Muscle of back (tissue), 11 donors: ENCODE data around the gene VIT. TPM values are rescaled to one million over a fixed set of nuclear protein-coding genes. Genes with fewer than 3 reads are reported as not detected.
"Not testable (repeated sequence)": the region's sequence is repeated elsewhere in the genome, so short reads cannot be mapped to it uniquely, and the experiment has no call there.

Experiments used
- DNase-seq, 3 donors: peaks; one replicate each; pipeline versions ENCODE4 v3.0.0 to v3.0.0-alpha.2; 2013
- polyA plus RNA-seq, 10 donors: library from polyadenylated mRNA; unstranded; fragments of 120-200 nt; gene quantifications; one replicate each; pipeline ENCODE4 v1.2.1, GENCODE V29; 2013; ENCODE audit not compliant: insufficient read length in 10 of 10

Gene VIT
- polyA plus RNA-seq, 10 donors, result 1.9 to 7.2 (median 4.6) TPM

- no peak for DNase-seq
These were observed 18.4 kb upstream of the VIT start for GRCh38 chr2:36677996-36678605.

- DNase-seq, result no peak
These were observed 17.7 kb upstream of the VIT start for GRCh38 chr2:36678856-36679255.

- peak in 1 of 3 donors; percentile 41 for DNase-seq
These were observed 16.5 kb upstream of the VIT start for GRCh38 chr2:36680012-36680411.

- no peak for DNase-seq
These were observed 13.9 kb upstream of the VIT start for GRCh38 chr2:36682562-36682961.

DNA sequence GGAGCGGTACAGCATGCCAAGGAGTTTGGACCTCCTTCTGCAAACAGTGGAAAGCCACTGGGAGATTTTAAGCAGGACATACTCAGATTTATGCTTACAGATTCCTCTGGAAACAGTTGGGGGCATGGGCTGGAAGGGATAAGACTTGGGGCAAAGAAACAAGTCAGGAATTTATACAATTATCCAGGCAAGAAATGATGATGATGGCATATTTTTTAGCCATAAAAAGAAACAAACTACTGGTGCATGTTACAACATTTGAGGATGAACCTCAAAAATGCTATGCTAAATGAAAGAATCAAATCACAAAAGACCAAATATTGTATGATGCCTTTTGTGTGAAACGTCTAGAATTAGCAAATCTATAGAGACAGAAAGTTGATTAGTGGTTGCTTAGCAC is 13.5 kb upstream of the VIT start:
- DNase-seq, result no peak

DNA sequence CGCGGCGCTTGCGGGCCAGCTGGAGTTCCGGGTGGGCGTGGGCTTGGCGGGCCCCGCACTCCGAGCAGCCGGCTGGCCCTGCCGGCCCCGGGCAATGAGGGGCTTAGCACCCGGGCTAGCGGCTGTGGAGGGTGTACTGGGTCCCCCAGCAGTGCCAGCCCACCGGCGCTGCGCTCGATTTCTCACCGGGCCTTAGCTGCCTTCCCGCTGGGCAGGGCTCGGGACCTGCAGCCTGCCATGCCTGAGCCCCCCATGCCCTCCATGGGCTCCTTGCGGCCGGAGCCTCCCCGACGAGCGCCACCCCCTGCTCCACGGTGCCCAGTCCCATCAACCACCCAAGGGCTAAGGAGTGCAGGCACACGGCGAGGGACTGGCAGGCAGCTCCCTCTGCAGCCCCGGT is 8.2 kb upstream of the VIT start:
- DNase-seq, result not testable (repeated sequence)

DNA sequence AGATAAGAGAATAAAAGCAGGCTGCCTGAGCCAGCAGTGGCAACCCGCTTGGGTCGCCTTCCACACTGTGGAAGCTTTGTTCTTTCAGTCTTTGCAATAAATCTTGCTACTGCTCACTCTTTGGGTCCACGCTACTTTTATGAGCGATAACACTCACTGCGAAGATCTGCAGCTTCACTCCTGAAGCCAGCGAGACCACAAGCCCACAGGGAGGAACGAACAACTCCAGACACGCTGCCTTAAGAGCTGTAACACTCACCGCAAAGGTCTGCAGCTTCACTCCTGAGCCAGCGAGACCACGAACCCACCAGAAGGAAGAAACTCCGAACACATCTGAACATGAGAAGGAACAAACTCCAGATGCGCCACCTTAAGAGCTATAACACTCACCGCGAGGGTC is 7.5 kb upstream of the VIT start:
- not testable (repeated sequence) for DNase-seq

DNA sequence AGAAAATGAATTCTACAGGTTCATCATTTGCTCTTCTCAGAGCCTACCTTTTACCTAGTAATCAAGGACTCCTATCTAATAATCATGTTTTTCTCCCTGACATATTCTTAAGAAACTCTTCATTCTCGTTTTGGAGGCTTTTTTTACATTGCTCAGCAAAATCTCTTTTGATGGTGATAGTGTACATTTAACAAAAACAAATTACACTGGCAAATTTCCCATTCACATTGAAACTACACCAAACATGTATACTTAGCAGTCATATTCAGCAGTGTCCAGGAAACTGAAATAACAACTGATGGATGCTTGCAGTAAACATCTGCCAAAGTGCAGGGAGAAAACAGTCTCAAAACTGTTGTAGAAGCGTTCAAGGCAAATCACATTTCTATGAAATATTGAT is 4.4 kb upstream of the VIT start:
- no peak for DNase-seq

DNA sequence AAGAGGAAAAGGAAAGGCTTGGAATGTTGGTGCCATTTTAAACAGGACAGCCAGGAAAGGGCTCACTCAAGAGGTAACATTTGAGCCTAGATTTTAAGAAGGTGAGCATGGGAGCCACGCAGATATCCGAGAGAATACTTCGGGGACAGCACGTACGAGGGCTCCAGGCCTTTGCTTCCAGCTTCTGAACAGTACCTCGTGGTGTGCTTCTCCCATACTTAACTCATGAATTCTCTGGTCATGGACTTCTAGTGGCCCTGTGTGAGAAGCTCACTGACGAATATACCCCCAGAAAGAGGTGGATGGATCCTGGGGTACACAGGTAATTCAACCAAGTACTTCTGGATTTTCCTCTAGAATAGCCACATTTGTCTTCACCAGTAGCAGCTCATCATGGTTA is 2.7 kb upstream of the VIT start:
- DNase-seq, result no peak

DNA sequence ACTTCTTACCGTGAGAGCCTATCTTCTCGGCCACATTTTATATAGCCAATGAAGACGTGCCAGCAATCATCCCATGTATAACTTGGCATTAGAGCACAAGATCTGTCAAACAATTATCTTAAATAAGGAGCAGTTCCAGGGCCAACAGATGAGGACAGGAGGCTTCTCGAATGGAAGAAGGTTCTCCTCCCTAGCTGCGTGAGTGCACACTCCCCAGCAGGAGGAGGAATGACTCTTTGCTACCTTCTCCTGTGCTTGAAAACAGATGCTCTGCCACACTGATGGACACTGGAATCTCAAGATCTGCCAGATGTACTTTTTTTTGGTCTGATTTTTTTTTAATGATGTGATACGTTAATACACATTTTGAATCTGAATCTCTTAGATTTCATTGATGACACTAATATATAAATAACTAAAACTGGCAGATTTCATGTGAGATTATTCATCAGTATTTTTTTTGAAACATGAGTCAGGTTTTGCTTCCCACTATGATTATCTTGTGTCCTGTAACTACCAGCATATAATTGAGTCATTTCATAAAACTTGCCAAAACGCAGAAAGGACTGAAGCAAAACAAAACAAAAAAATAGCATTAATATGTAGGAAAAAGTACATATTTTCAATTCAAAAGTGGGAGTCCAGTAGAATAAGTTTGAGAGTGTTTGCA is 626 bp upstream of the VIT start:
- peak in 1 of 3 donors; percentile 36 for DNase-seq

DNA sequence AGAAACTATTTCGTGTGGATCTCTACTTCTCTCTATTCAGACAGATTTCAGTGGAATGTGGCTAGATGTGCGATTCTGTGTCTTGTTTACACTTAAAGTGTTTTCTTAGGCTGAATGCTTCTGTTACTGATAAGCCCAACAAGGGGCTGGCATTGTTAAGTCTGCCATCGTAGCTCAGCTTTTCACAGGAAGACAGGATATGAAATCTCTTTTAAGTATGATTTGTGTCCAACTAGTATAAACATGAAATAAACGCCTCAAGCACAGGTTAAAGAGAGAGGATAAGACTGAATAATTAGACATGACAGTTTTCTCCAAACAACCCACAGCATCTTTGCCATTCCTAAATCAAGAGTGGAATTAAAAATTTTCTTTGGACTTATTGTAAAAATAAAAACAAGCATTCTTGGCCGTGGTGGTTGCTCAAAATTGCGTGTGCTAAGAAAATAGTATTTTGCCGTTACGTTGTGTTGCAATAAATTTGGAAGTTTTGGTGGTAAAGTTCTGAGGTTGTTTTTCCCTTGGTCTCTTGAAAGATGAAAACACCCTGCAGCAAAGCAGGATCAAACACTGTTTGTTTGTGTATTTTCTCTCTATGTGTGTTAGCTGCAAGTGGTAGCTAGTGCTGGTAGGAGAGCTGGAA is 1.0 kb downstream of the VIT start:
- DNase-seq, result no peak

- no peak for DNase-seq
These were observed 2.5 kb downstream of the VIT start for GRCh38 chr2:36698993-36699392.

- DNase-seq, result no peak
These were observed 3.8 kb downstream of the VIT start for GRCh38 chr2:36700311-36700710.

DNA sequence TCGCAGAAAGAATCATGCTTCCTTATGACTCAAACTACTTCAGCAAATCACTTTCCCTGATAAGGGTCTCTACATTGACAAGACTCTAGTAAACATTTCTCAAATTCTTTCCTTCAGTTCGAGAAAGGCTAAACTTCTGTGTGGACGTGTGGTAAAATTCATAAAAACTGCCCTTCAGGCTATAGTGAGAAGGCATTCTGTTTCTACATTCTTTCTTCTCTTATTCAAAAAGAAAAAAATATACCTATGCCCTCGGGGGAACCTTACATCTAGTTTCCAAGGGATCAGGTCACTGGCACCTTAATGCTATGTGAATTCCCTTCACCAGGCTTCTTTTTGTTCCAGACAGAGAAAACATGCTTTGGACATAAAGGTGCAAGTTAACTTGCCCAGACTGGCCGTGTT is 4.9 kb downstream of the VIT start:
- no peak for DNase-seq

DNA sequence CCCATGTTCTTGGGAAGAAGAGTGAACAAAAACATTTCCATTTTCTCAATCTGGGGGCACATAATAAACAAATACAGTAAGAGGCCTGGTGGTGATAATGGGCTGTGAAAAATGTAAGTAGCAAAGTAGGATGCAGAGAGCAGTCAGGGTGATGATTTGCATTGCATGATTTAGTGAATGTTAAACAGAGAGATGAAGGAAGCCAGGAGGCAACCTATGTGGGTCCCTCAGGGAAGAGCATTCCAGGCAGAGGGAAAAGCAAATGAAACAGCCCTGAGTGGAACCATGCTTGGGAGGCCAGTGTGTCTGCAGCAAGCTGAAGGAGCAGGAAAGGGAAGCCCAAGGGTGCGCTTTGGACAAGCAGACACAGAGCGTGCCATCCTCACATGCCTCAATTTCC is 5.4 kb downstream of the VIT start:
- no peak for DNase-seq

DNA sequence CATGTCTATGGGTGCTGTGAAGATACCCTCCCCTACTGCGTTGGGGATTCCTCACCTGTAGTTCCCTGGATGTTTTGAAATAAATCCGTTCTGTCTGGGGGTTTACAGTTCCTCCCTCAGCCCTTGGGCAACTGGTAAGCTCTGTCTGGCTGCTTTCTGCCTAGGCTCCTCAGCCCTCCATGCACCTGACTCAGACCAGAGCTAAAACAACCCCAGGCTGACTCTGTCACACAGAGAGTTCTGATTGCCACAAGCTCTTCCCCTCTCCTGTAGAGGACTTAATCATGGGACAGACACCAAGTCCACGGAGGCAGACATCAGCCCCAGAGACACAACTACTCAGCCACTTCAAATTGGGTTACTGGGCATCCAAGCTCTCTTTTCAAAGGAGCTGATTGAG is 6.3 kb downstream of the VIT start:
- DNase-seq, result no peak

- peak in 1 of 3 donors; percentile 53 for DNase-seq
These were observed 8.1 kb downstream of the VIT start for GRCh38 chr2:36704475-36705150.

- DNase-seq, result peak in 1 of 3 donors; percentile 47
These were observed 9.0 kb downstream of the VIT start for GRCh38 chr2:36705326-36706020.

DNA sequence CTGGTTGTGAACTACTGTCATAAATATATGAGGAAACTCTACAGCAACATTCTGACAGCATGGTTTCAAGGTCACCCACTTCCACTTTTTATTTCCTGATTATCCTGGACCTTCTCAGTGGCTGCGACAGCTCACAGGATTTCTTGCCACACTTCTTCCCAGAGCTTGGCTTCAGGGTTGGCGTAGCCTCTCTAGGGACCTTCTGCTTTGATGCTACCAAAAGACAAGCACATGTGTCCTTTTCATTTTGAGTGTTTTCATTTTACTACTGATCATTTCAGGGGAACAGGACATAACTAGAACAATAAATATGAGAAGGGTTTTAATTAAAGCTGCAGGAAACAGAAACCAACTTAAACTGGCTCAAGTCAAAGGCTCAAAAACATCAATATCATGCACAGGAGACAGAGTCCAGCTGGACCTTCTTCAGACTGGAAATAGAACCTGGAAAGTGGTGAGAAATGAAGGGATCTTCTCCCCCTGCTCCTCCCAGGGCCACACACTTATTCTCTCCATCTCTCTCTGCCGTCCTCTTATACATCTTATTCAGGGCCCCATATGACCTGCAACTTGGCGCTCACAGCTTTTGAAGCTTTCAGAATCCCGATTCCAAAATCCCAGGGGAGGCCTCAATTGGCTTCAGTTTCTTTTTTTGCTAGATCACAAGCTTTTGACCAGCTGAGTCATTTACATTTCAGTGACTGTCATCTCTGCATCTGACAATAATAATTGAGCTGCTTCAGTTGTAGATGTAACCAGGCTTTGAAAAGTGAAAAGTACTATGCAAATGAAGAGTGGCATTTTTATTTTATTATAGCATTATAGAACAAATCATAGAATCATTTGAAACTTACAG is 9.7 kb downstream of the VIT start:
- DNase-seq, result peak in 1 of 3 donors; percentile 60

DNA sequence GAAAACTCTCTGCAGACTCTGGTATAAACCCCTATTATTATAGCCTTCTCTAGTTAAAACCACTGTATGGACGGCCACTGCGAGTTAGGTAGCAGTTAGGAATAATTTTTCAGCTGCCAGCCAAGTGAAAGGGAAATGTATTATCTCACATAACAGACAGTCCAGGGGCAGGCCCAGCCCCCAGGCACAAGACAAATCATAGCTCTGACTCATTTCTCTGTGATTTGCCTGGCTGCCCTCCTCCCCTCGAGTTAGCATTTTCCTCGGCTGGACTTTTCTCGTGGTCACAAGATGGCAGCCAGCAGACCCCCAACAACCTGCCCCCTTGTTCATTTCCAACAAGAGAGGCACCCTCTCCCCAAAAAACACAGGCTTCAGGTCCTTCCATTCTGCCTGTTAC is 10.5 kb downstream of the VIT start:
- DNase-seq, result peak in 1 of 3 donors; percentile 45
